ENCODE results near the gene NSG1.

Gene NSG1

GRCh38 chr4:4349867-4350266 lies 37.0 kb upstream of the NSG1 start:
- TF ChIP-seq CTCF (IDR thresholded peaks at IDR 0.05), result no peak

GRCh38 chr4:4350909-4351308 lies 36.0 kb upstream of the NSG1 start:
- TF ChIP-seq CTCF (IDR thresholded peaks at IDR 0.05), result no peak

GRCh38 chr4:4355302-4355701 lies 31.6 kb upstream of the NSG1 start:
- TF ChIP-seq CTCF (IDR thresholded peaks at IDR 0.05), result no peak

- TF ChIP-seq CTCF (IDR thresholded peaks at IDR 0.05), result no peak
Measured at GRCh38 chr4:4356106-4357041, 30.5 kb upstream of the NSG1 start.

- TF ChIP-seq CTCF (IDR thresholded peaks at IDR 0.05), result no peak
Measured at GRCh38 chr4:4358093-4358854, 28.6 kb upstream of the NSG1 start.

- TF ChIP-seq CTCF (IDR thresholded peaks at IDR 0.05), result no peak
Measured at GRCh38 chr4:4361883-4362282, 25.0 kb upstream of the NSG1 start.

- TF ChIP-seq CTCF (IDR thresholded peaks at IDR 0.05), result no peak
Measured at GRCh38 chr4:4362991-4363697, 23.8 kb upstream of the NSG1 start.
